ENCODE data around the gene ST8SIA6.

- no peak for TF ChIP-seq MAX (IDR thresholded peaks at IDR 0.05)
- no peak for TF ChIP-seq FOSL1 (IDR thresholded peaks at IDR 0.05; ENCODE audit: low read depth)
- no peak for TF ChIP-seq CTCF (IDR thresholded peaks at IDR 0.05 in 2 of 3, conservative IDR thresholded peaks at IDR 0.05 in 1 of 3; ENCODE audit: borderline replicate concordance in 1 of 3, insufficient read depth in 1 of 3, low read depth in 2 of 3, low read length in 2 of 3)
- TF ChIP-seq YY1 (IDR thresholded peaks at IDR 0.05; ENCODE audit: extremely low read depth, insufficient replicate concordance, low read depth, low read length), result no peak
- no peak for TF ChIP-seq EZH2phosphoT487 (IDR thresholded peaks at IDR 0.05; ENCODE audit: borderline replicate concordance)
- no peak for TF ChIP-seq ATF3 (IDR thresholded peaks at IDR 0.05)
- no peak for TF ChIP-seq TCF7L2 (IDR thresholded peaks at IDR 0.05; ENCODE audit: borderline replicate concordance, extremely low read depth, insufficient read depth, insufficient read length)
- TF ChIP-seq POLR2A (IDR thresholded peaks at IDR 0.05; ENCODE audit: borderline replicate concordance, extremely low read depth, insufficient read depth, insufficient read length), result no peak
- no peak for TF ChIP-seq SP1 (IDR thresholded peaks at IDR 0.05; ENCODE audit: low read depth)
- no peak for TF ChIP-seq RAD21 (IDR thresholded peaks at IDR 0.05; ENCODE audit: low read depth)
- TF ChIP-seq REST (IDR thresholded peaks at IDR 0.05; ENCODE audit: low read depth), result no peak
- no peak for TF ChIP-seq ZBTB33 (IDR thresholded peaks at IDR 0.05; ENCODE audit: extremely low read depth, insufficient replicate concordance, low read length)
- TF ChIP-seq EZH2 (IDR thresholded peaks at IDR 0.05), result no peak
- TF ChIP-seq ZNF274 (IDR thresholded peaks at IDR 0.05; ENCODE audit: low read depth, low read length), result no peak
Measured at GRCh38 chr10:17465328-17466125, 11.1 kb upstream of the ST8SIA6 start.

All from HCT116 (cell line).